GM18505 (cell line): ENCODE data around the gene PPFIA2.
"Not testable (repeated sequence)": the region's sequence is repeated elsewhere in the genome, so short reads cannot be mapped to it uniquely, and the experiment has no call there.

ENCODE experiments used
- ATAC-seq: cut with Tn5 transposase; IDR thresholded peaks from one replicate; pipeline ENCODE4 v1.9.1; 2021; ENCODE audit not compliant: unreplicated experiment
- POLR2A ChIP-seq: IDR thresholded peaks from 4 replicates; pipeline ENCODE4 v1.6.1; 2011; ENCODE audit warnings: borderline replicate concordance; ENCODE audit not compliant: insufficient read depth, insufficient read length; ENCODE audit errors: extremely low read depth

PPFIA2 gene

GRCh38 chr12:81722004-81722403, 37.1 kb downstream of the PPFIA2 start:
- TF ChIP-seq POLR2A: no peak
- no peak for ATAC-seq

- no peak for ATAC-seq
- TF ChIP-seq POLR2A: no peak
These were observed 40.5 kb downstream of the PPFIA2 start for GRCh38 chr12:81718616-81719015.

- no peak for ATAC-seq
- no peak for TF ChIP-seq POLR2A
These were observed 46.6 kb downstream of the PPFIA2 start for GRCh38 chr12:81712536-81712935.

- no peak for ATAC-seq
- no peak for TF ChIP-seq POLR2A
These were observed 53.6 kb downstream of the PPFIA2 start for GRCh38 chr12:81705586-81705985.

GRCh38 chr12:81699551-81699950, 59.6 kb downstream of the PPFIA2 start:
- TF ChIP-seq POLR2A: no peak
- no peak for ATAC-seq

GRCh38 chr12:81692008-81692407, 67.1 kb downstream of the PPFIA2 start:
- ATAC-seq: no peak
- TF ChIP-seq POLR2A: no peak

GRCh38 chr12:81683881-81684280, 75.3 kb downstream of the PPFIA2 start:
- ATAC-seq: no peak
- TF ChIP-seq POLR2A: no peak

GRCh38 chr12:81679614-81680013, 79.5 kb downstream of the PPFIA2 start:
- no peak for TF ChIP-seq POLR2A
- no peak for ATAC-seq

GRCh38 chr12:81670759-81671158, 88.4 kb downstream of the PPFIA2 start:
- ATAC-seq: no peak
- TF ChIP-seq POLR2A: no peak

- ATAC-seq: peak; percentile 88
- no peak for TF ChIP-seq POLR2A
These were observed 90.7 kb downstream of the PPFIA2 start for GRCh38 chr12:81668475-81668874.

- ATAC-seq: not testable (repeated sequence)
These were observed 99.8 kb downstream of the PPFIA2 start for GRCh38 chr12:81659310-81659709.

- peak; percentile 78 for ATAC-seq
- no peak for TF ChIP-seq POLR2A
These were observed 114.6 kb downstream of the PPFIA2 start for GRCh38 chr12:81644503-81644902.

GRCh38 chr12:81639196-81639595, 120.0 kb downstream of the PPFIA2 start:
- TF ChIP-seq POLR2A: no peak
- no peak for ATAC-seq

GRCh38 chr12:81633127-81633526, 126.0 kb downstream of the PPFIA2 start:
- no peak for TF ChIP-seq POLR2A
- ATAC-seq: no peak
